PC-9 (cell line): ENCODE data around the gene TSEN34.

Experiments used
- CTCF ChIP-seq: fragments of 200-600 bp; sonication (generic); conservative IDR thresholded peaks from 2 replicates; pipeline ENCODE4 v1.6.1; 2017; ENCODE audit warnings: mixed run types, antibody characterized with exemption, mild to moderate bottlenecking, moderate library complexity
- EZH2 ChIP-seq: fragments of 200-600 bp; sonication (generic); IDR thresholded peaks from 2 replicates; pipeline ENCODE4 v1.8.0; 2017; ENCODE audit warnings: antibody characterized with exemption, low read depth

GRCh38 chr19:54208784-54209057, 17.6 kb downstream of the TSEN34 start:
- TF ChIP-seq CTCF (no peak), EZH2 (no peak)
